RWPE2 (cell line): Measurements from ENCODE around the gene IQSEC2.

Experiments
- ATAC-seq: fragments of 200-7000 bp; cut with Tn5 transposase; 3 replicates; pipeline ENCODE4 v1.9.1; 2021; ENCODE audit warnings: low read depth
- DNase-seq: peaks from one replicate; pipeline ENCODE4 v3.0.0-alpha.2; 2020; ENCODE audit warnings: low spot score
- H3K27ac ChIP-seq: fragments of 450-650 bp; 2 replicates; pipeline ENCODE4 v1.5.1; 2017; ENCODE audit warnings: mild to moderate bottlenecking; ENCODE audit not compliant: poor library complexity, severe bottlenecking
- H3K27me3 ChIP-seq: fragments of 250-450 bp; sonication (Bioruptor Pico); 2 replicates; pipeline ENCODE4 v1.5.1; 2021; ENCODE audit warnings: mild to moderate bottlenecking, moderate library complexity; ENCODE audit not compliant: insufficient read depth, poor library complexity, severe bottlenecking
- H3K36me3 ChIP-seq: fragments of 250-450 bp; sonication (Bioruptor Pico); 2 replicates; pipeline ENCODE4 v1.5.1; 2020; ENCODE audit warnings: low read depth, mild to moderate bottlenecking, moderate library complexity
- H3K4me1 ChIP-seq: fragments of 250-450 bp; sonication (Bioruptor Pico); 2 replicates; pipeline ENCODE4 v1.5.1; 2021; ENCODE audit warnings: mild to moderate bottlenecking, moderate library complexity; ENCODE audit not compliant: insufficient read depth, poor library complexity, severe bottlenecking
- H3K4me3 ChIP-seq: fragments of 250-450 bp; sonication (Bioruptor Pico); 2 replicates; pipeline ENCODE4 v1.5.1; 2021; ENCODE audit warnings: mild to moderate bottlenecking, moderate library complexity; ENCODE audit not compliant: severe bottlenecking
- H3K9me3 ChIP-seq: fragments of 250-450 bp; sonication (Bioruptor Pico); 2 replicates; pipeline ENCODE4 v1.5.1; 2021; ENCODE audit warnings: mild to moderate bottlenecking, moderate library complexity; ENCODE audit not compliant: severe bottlenecking
- CTCF ChIP-seq: fragments of 450-650 bp; IDR thresholded peaks from one replicate; pipeline ENCODE4 v1.5.1; 2017; ENCODE audit warnings: mild to moderate bottlenecking, moderate library complexity; ENCODE audit not compliant: poor library complexity, severe bottlenecking

IQSEC2 gene

GRCh38 chrX:53294024-53294648 lies 12.8 kb upstream of the IQSEC2 start:
- peak; percentile 15 for TF ChIP-seq CTCF
- no peak overlapping the region for H3K27ac ChIP-seq
- H3K4me1 ChIP-seq, result no peaks in the 10 kb centered on the region
- no peaks in the 10 kb centered on the region for H3K27me3 ChIP-seq
- no peak overlapping the region for H3K4me3 ChIP-seq
- ATAC-seq (no peak), DNase-seq (no peak)
- H3K9me3 ChIP-seq, result no peaks in the 10 kb centered on the region
- no peaks in the 10 kb centered on the region for H3K36me3 ChIP-seq

DNA sequence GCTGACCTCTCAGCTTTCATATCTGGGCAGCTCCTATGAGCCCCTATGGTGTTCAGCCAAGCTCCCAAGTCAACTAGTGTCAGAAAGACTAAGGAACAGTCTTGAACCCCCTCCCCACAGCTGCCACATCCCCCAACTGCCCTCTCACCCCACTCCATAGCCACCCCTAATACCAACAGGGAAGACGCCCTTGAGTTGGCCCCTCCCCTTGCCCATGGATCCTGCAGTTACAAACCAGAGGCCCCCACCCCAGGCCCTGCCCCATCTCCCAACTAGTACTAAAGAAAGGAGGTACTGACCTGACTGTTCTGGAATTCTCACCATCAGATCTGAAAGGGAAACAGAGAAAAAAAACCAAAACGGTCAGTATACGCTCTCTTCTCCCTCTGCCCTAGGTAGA lies 10.2 kb upstream of the IQSEC2 start:
- no peaks in the 10 kb centered on the region for H3K36me3 ChIP-seq
- no peak overlapping the region for H3K27ac ChIP-seq
- H3K9me3 ChIP-seq, result no peaks in the 10 kb centered on the region
- no peak overlapping the region for H3K4me3 ChIP-seq
- TF ChIP-seq CTCF, result no peak
- no peaks in the 10 kb centered on the region for H3K27me3 ChIP-seq
- ATAC-seq (no peak), DNase-seq (no peak)
- H3K4me1 ChIP-seq, result peaks cover 5% of the 10 kb centered on the region

DNA sequence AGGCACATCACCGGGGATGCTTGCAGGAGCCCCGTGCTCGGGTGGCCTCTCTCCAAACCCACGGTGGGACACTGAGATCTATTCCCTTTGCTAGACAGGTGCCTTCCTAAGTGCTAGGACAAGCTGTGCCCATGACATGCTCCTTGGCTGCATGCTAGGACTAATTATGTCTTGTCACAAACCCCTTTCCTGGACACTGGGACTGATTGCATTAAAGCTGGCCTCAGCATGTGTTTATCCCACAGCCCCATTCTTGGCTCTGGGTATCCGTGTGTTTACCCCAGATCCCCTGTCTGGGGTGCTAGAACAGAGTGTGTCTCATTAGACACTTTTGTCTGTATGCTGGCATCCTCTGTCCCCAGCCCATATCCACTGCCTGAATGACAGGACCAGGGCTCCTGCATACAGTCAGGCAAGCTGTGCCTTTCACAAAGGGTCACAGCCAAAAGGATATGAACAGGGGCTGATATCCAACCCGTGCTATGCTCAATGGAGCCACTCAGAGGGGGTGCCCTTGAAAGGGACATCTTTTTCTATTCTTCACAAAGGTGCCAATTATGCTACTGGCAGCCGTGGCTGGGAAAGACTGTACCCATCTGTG lies 9.2 kb upstream of the IQSEC2 start:
- no peak overlapping the region for H3K4me3 ChIP-seq
- TF ChIP-seq CTCF, result no peak
- ATAC-seq, result no peak

DNA sequence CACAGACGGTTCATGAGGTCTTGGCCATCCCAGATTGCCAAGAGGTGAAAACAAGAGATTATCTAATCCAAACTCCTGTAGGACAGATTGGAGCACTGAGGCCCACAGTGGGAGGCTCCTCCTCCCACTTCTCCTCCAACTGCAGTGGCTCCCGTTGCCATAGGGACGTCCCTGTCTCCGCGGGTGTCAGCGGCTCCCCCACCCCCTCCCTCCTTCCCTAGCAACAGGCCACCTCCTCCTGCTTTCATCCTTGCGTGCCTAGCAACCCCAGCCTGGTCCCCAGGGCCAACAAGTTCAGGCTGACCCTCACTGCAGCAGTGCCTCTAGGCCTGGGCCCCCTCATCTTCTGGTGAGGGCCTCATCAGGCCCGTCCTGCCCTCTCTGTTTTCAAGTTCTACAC lies 6.8 kb upstream of the IQSEC2 start:
- ATAC-seq (no peak), DNase-seq (no peak)
- H3K36me3 ChIP-seq, result no peaks in the 10 kb centered on the region
- H3K27ac ChIP-seq, result peak overlapping the region; percentile 23
- H3K4me3 ChIP-seq, result no peak overlapping the region
- H3K27me3 ChIP-seq, result no peaks in the 10 kb centered on the region
- H3K9me3 ChIP-seq, result no peaks in the 10 kb centered on the region
- TF ChIP-seq CTCF, result no peak
- peaks cover 5% of the 10 kb centered on the region for H3K4me1 ChIP-seq

More for the DNA sequence above, 9.2 kb upstream of the IQSEC2 start:
- no peak overlapping the region for H3K27ac ChIP-seq
- H3K27me3 ChIP-seq, result no peaks in the 10 kb centered on the region
- H3K36me3 ChIP-seq, result no peaks in the 10 kb centered on the region
- H3K9me3 ChIP-seq, result no peaks in the 10 kb centered on the region
- no peak for DNase-seq
- peaks cover 5% of the 10 kb centered on the region for H3K4me1 ChIP-seq

GRCh38 chrX:53287493-53288138 lies 6.2 kb upstream of the IQSEC2 start:
- peaks cover 5% of the 10 kb centered on the region for H3K4me1 ChIP-seq
- H3K27ac ChIP-seq, result peak overlapping the region; percentile 23
- no peak for TF ChIP-seq CTCF
- H3K36me3 ChIP-seq, result no peaks in the 10 kb centered on the region
- DNase-seq (no peak), ATAC-seq (peak; percentile 92)
- H3K9me3 ChIP-seq, result no peaks in the 10 kb centered on the region
- H3K27me3 ChIP-seq, result no peaks in the 10 kb centered on the region
- H3K4me3 ChIP-seq, result no peak overlapping the region
